Right lobe of liver (tissue), 6 donors: ENCODE results near the gene FSTL3. TPM values are rescaled to one million over a fixed set of nuclear protein-coding genes. Genes with fewer than 3 reads are reported as not detected.

Source experiments
- ATAC-seq, 4 donors: fragments of 200-7000 bp; cut with Tn5 transposase; one replicate each; pipeline ENCODE4 v1.9.1; 2020; ENCODE audit warnings: mild to moderate bottlenecking in 4 of 4, moderate library complexity in 4 of 4
- DNase-seq, 3 donors: peaks; one replicate each; pipeline ENCODE4 v3.0.0-alpha.2; 2020
- H3K27ac ChIP-seq, 3 donors: fragments of 200-600 bp; one replicate each; pipeline ENCODE4 v1.8.0; 2022
- H3K27me3 ChIP-seq, 2 donors: fragments of 200-600 bp; one replicate each; pipeline ENCODE4 v1.8.0; 2022
- H3K36me3 ChIP-seq, 4 donors: fragments of 200-600 bp; sonication (generic) in 1 of 4; one replicate each; pipeline versions ENCODE4 v1.5.1 to v1.8.0; 2017 to 2022; ENCODE audit warnings: control low read depth in 1 of 4
- H3K4me1 ChIP-seq, 4 donors: fragments of 200-600 bp; sonication (generic) in 1 of 4; one replicate each; pipeline versions ENCODE4 v1.5.1 to v1.8.0; 2017 to 2022; ENCODE audit warnings: control low read depth in 1 of 4
- H3K4me3 ChIP-seq, 3 donors: fragments of 200-600 bp; one replicate each; pipeline ENCODE4 v1.8.0; 2022
- H3K9me3 ChIP-seq, 4 donors: fragments of 200-600 bp; sonication (generic) in 1 of 4; one replicate each; pipeline versions ENCODE4 v1.5.1 to v1.8.0; 2017 to 2022; ENCODE audit warnings: control low read depth in 1 of 4
- CTCF ChIP-seq, 4 donors: fragments of 200-600 bp in 3 of 4; fragments of 450-650 bp in 1 of 4; IDR thresholded peaks; one replicate each; pipeline versions ENCODE4 v1.5.1 to v1.8.0; 2016 to 2022; ENCODE audit warnings: antibody characterized with exemption in 4 of 4, mild to moderate bottlenecking in 2 of 4
- POLR2A ChIP-seq: fragments of 450-650 bp; IDR thresholded peaks from one replicate; pipeline ENCODE4 v1.6.1; 2017; ENCODE audit warnings: antibody characterized with exemption, mild to moderate bottlenecking
- WGBS: methylation state at CpG from one replicate; pipeline ENCODE4 v1.1.6; 2018; ENCODE audit warnings: low coverage, low lambda C conversion rate; ENCODE audit not compliant: insufficient coverage; ENCODE audit errors: missing lambda C conversion rate; 5-methylcytosine and 5-hydroxymethylcytosine counted together
- intact Hi-C, 2 donors: fragments of 100-400 bp; cut with DNase I; formaldehyde crosslinking; loops; one replicate each; pipeline versions ENCODE4 v1.11.2 to v1.14.1; 2022
- total RNA-seq, 6 experiments: library from RNA; depleted of rRNA in 2 of 6; stranded (reverse); fragments of >200 nt in 2 of 6; fragmentation: NEBNext Ultra II Directional in 3 of 6; extraction: Animal tissue kit (Norgen Biotek cat#: 25700) in 3 of 6; gene quantifications; one replicate each; pipeline versions ENCODE4 v1.1.0 to v1.2.4, GENCODE V29; 2016 to 2023
- donor health status: DM: no; HTN: yes; CAD: no.
- donor health status: DM: no; HTN: no; CAD: no.
- donor health status: DM: no; HTN: no; CAD: no.
- donor health status: DM: no; HTN: yes; CAD: no.
- donor health status: DM: no; HTN: yes; CAD: no.

Gene FSTL3
- total RNA-seq, 6 experiments from 2014 or later = 4.2 to 18.7 (median 10.4) TPM

- DNase-seq (no peak), ATAC-seq (no peak)
- H3K4me3 ChIP-seq = no peak overlapping the region
- no peak for TF ChIP-seq CTCF (IDR thresholded peaks at IDR 0.05)
- TF ChIP-seq POLR2A = no peak
- H3K27ac ChIP-seq = peak overlapping the region in 1 of 3 donors; percentile 87
- no peaks in the 10 kb centered on the region for H3K27me3 ChIP-seq
- H3K36me3 ChIP-seq = no peaks in the 10 kb centered on the region
- WGBS = 100% methylated on average over 1 of the region's 16 CpGs
- no peaks in the 10 kb centered on the region for H3K9me3 ChIP-seq
- H3K4me1 ChIP-seq = peaks cover 0 to 15% (median 0%) of the 10 kb centered on the region in 4 donors
- intact Hi-C loops = no loop called here
Measured at GRCh38 chr19:678791-679388, 2.7 kb downstream of the FSTL3 start.

GRCh38 chr19:679418-680286, 3.5 kb downstream of the FSTL3 start:
- Histone ChIP-seq H3K27me3 (no peaks in the 10 kb centered on the region), H3K4me3 (peak overlapping the region; percentile 69 to 83 (median 69)), H3K4me1 (peaks cover 0 to 11% (median 0%) of the 10 kb centered on the region in 4 donors), H3K9me3 (no peaks in the 10 kb centered on the region), H3K36me3 (no peaks in the 10 kb centered on the region), H3K27ac (peak overlapping the region; percentile 74 to 87 (median 80))
- intact Hi-C loops = no loop called here
- TF ChIP-seq POLR2A = no peak
- no peak for TF ChIP-seq CTCF (IDR thresholded peaks at IDR 0.05)
- ATAC-seq (peak in 1 of 4 donors; percentile 1), DNase-seq (peak in 2 of 3 donors; percentile 59 to 73)
- 40% methylated on average over 2 of the region's 69 CpGs for WGBS

- Histone ChIP-seq H3K4me1 (peaks cover 0 to 11% (median 0%) of the 10 kb centered on the region in 4 donors), H3K27me3 (no peaks in the 10 kb centered on the region), H3K9me3 (no peaks in the 10 kb centered on the region), H3K36me3 (no peaks in the 10 kb centered on the region), H3K27ac (peak overlapping the region; percentile 74 to 87 (median 80)), H3K4me3 (peak overlapping the region; percentile 69 to 83 (median 69))
- intact Hi-C loops = no loop called here
- TF ChIP-seq CTCF (IDR thresholded peaks at IDR 0.05) = peak; percentile 37 to 64 (median 44)
- TF ChIP-seq POLR2A = peak; percentile 95
- DNase-seq (peak; percentile 100), ATAC-seq (peak; percentile 87 to 95 (median 92))
- WGBS = 3% methylated on average over 10 of the region's 70 CpGs
Measured at GRCh38 chr19:680287-681028, 4.3 kb downstream of the FSTL3 start.
